Lower lobe of right lung (tissue), 2 donors: Measurements from ENCODE around the gene PRRT1B. TPM values are rescaled to one million over a fixed set of nuclear protein-coding genes. Genes with fewer than 3 reads are reported as not detected.

Experiments used
- ATAC-seq, 2 donors: fragments of 200-7000 bp; cut with Tn5 transposase; one replicate each; pipeline ENCODE4 v1.9.1; 2020 to 2022; ENCODE audit warnings: mild to moderate bottlenecking in 2 of 2, moderate library complexity in 2 of 2
- DNase-seq: peaks from one replicate; pipeline ENCODE4 v3.0.0-alpha.2; 2020
- H3K27ac ChIP-seq: fragments of 200-600 bp; one replicate; pipeline ENCODE4 v1.8.0; 2022
- H3K27me3 ChIP-seq: fragments of 200-600 bp; one replicate; pipeline ENCODE4 v1.8.0; 2022; ENCODE audit warnings: low read depth
- H3K36me3 ChIP-seq: fragments of 200-600 bp; one replicate; pipeline ENCODE4 v1.8.0; 2022; ENCODE audit warnings: mild to moderate bottlenecking
- H3K4me1 ChIP-seq: fragments of 200-600 bp; one replicate; pipeline ENCODE4 v1.8.0; 2022
- H3K4me3 ChIP-seq: fragments of 200-600 bp; one replicate; pipeline ENCODE4 v1.8.0; 2022; ENCODE audit warnings: mild to moderate bottlenecking
- H3K9me3 ChIP-seq: fragments of 200-600 bp; one replicate; pipeline ENCODE4 v1.8.0; 2022
- CTCF ChIP-seq: fragments of 200-600 bp; IDR thresholded peaks from one replicate; pipeline ENCODE4 v1.8.0; 2022; ENCODE audit warnings: antibody characterized with exemption, mild to moderate bottlenecking
- intact Hi-C: fragments of 100-400 bp; cut with DNase I; formaldehyde crosslinking; loops from one replicate; pipeline ENCODE4 v1.11.0; 2022
- total RNA-seq: library from RNA; stranded (reverse); fragmentation: NEBNext Ultra II Directional; extraction: Animal tissue kit (Norgen Biotek cat#: 25700); gene quantifications from one replicate; pipeline ENCODE4 v1.2.1, GENCODE V29; 2021
- donor health status: DM: no; HTN: yes; CAD: no; lungs with severe emphysema.

Gene PRRT1B
- total RNA-seq, 1 donor from 2014 or later: 6.3 TPM

- Histone ChIP-seq H3K4me3 (no peak overlapping the region), H3K27ac (no peak overlapping the region), H3K36me3 (peaks cover 98% of the 10 kb centered on the region), H3K4me1 (peaks cover 9% of the 10 kb centered on the region), H3K9me3 (no peaks in the 10 kb centered on the region), H3K27me3 (no peaks in the 10 kb centered on the region)
- no peak for DNase-seq
- no peak for ATAC-seq
- intact Hi-C loops: loop anchor here (5.0 kb wide), 1 partner anchor 147 kb away; the partner anchor contains the start of gene RAPGEF1
- TF ChIP-seq CTCF: no peak
These were observed 49.8 kb downstream of the PRRT1B start for GRCh38 chr9:131594906-131595665.

GRCh38 chr9:131595696-131596429 is 50.5 kb downstream of the PRRT1B start:
- DNase-seq (no peak), ATAC-seq (no peak)
- no peak for TF ChIP-seq CTCF
- Histone ChIP-seq H3K4me3 (no peak overlapping the region), H3K27me3 (no peaks in the 10 kb centered on the region), H3K27ac (no peak overlapping the region), H3K36me3 (peaks cover 97% of the 10 kb centered on the region), H3K9me3 (no peaks in the 10 kb centered on the region), H3K4me1 (peaks cover 9% of the 10 kb centered on the region)
- intact Hi-C loops: no loop called here

- ATAC-seq (no peak), DNase-seq (no peak)
- peaks cover 97% of the 10 kb centered on the region for H3K36me3 ChIP-seq
- H3K9me3 ChIP-seq: no peaks in the 10 kb centered on the region
- TF ChIP-seq CTCF: no peak
- peaks cover 9% of the 10 kb centered on the region for H3K4me1 ChIP-seq
- no peaks in the 10 kb centered on the region for H3K27me3 ChIP-seq
- H3K27ac ChIP-seq: no peak overlapping the region
- intact Hi-C loops: no loop called here
- H3K4me3 ChIP-seq: no peak overlapping the region
These were observed 51.1 kb downstream of the PRRT1B start for GRCh38 chr9:131596430-131596743.

GRCh38 chr9:131597246-131597645 is 51.9 kb downstream of the PRRT1B start:
- peak overlapping the region; percentile 9 for H3K27ac ChIP-seq
- intact Hi-C loops: no loop called here
- no peak for TF ChIP-seq CTCF
- no peak overlapping the region for H3K4me3 ChIP-seq
- H3K36me3 ChIP-seq: peaks cover 98% of the 10 kb centered on the region
- no peaks in the 10 kb centered on the region for H3K9me3 ChIP-seq
- peaks cover 9% of the 10 kb centered on the region for H3K4me1 ChIP-seq
- DNase-seq: no peak
- H3K27me3 ChIP-seq: no peaks in the 10 kb centered on the region
- no peak for ATAC-seq

GRCh38 chr9:131598121-131598520 is 52.8 kb downstream of the PRRT1B start:
- ATAC-seq (peak; percentile 81 to 84), DNase-seq (peak; percentile 88)
- Histone ChIP-seq H3K27me3 (no peaks in the 10 kb centered on the region), H3K27ac (peak overlapping the region; percentile 9), H3K4me1 (peaks cover 9% of the 10 kb centered on the region), H3K4me3 (no peak overlapping the region), H3K36me3 (peaks cover 98% of the 10 kb centered on the region), H3K9me3 (no peaks in the 10 kb centered on the region)
- intact Hi-C loops: no loop called here
- no peak for TF ChIP-seq CTCF
